GM12878 (cell line): Measurements from ENCODE around the gene PCDHGC3. TPM values are rescaled to one million over a fixed set of nuclear protein-coding genes. Genes with fewer than 3 reads are reported as not detected.
A peak's percentile ranks its signal among the peaks of the same experiment; 100 is the strongest.

Experiments
- CBX5 ChIP-seq: sonication (generic); IDR thresholded peaks from 2 replicates; pipeline ENCODE4 v1.6.1; 2016; ENCODE audit warnings: low read depth, moderate library complexity, mild to moderate bottlenecking, inconsistent platforms
- ELK1 ChIP-seq: IDR thresholded peaks from 2 replicates; pipeline ENCODE4 v1.6.1; 2012; ENCODE audit warnings: low read depth, low read length, improper control_type of control experiment
- MYB ChIP-seq: fragments of 150-350 bp; IDR thresholded peaks from 2 replicates; pipeline ENCODE4 v1.6.1; 2014; ENCODE audit warnings: mild to moderate bottlenecking, low read depth, low read length, borderline replicate concordance
- SUZ12 ChIP-seq: fragments of 200-600 bp; sonication (generic); IDR thresholded peaks from one replicate; pipeline ENCODE4 v1.6.1; 2018; ENCODE audit warnings: antibody characterized with exemption, mild to moderate bottlenecking; ENCODE audit not compliant: unreplicated experiment
- ZNF217 ChIP-seq: fragments of 450-650 bp; IDR thresholded peaks from 2 replicates; pipeline ENCODE4 v1.6.1; 2017; ENCODE audit warnings: antibody characterized with exemption, mild to moderate bottlenecking
- ZNF687 ChIP-seq: fragments of 450-650 bp; IDR thresholded peaks from 2 replicates; pipeline ENCODE4 v1.6.1; 2017; ENCODE audit warnings: mild to moderate bottlenecking, moderate library complexity
- polyA plus RNA-seq, 11 experiments: library from polyadenylated mRNA; depleted of rRNA in 4 of 11; unstranded in 6 of 11; stranded (reverse) in 5 of 11; fragments of >200 nt; fragmentation: Nextera tagmentation in 4 of 11; fragmentation: Illumina TruSeq in 1 of 11; extraction: Ambion mirVana in 4 of 11; extraction: Trizol in 1 of 11; gene quantifications; 1 replicate in 1 of 11; 2 replicates in 10 of 11; pipeline versions ENCODE4 v1.2.1 to v1.2.3, GENCODE V29; 2011 to 2016; ENCODE audit warnings: inconsistent platforms in 2 of 11, missing spikeins in 2 of 11, low read depth in 1 of 11
- total RNA-seq, 4 experiments: library from RNA; depleted of rRNA in 3 of 4; stranded (reverse); fragments of >200 nt in 3 of 4; fragmentation: Illumina TruSeq in 1 of 4; extraction: Trizol in 1 of 4; gene quantifications; 2 replicates each; pipeline versions ENCODE4 v1.2.1 to v1.2.3, GENCODE V29; 2013 to 2021

The PCDHGC3 gene
- total and polyA plus RNA-seq, 10 of the 15 experiments (the other 5 are each of a cell fraction or from before 2014, with no cell fraction given), result 0.53 to 22.1 (median 12.0) TPM

GRCh38 chr5:141508798-141509611 lies 33.2 kb downstream of the PCDHGC3 start (continued):
- TF ChIP-seq ZNF687 (0 out of 2 replicates have a peak, but pooled peaks have one; percentile 16), SUZ12 (no peak), CBX5 (no peak), MYB (no peak), ZNF217 (no peak), ELK1 (no peak)
